ENCODE data around the gene PCDH9.

The PCDH9 gene

GRCh38 chr13:66974889-66975288, 255.2 kb downstream of the PCDH9 start:
- TF ChIP-seq CTCF (IDR thresholded peaks at IDR 0.05; ENCODE audit: poor library complexity, severe bottlenecking): no peak
- H3K27me3 ChIP-seq (ENCODE audit: insufficient read depth, poor library complexity, severe bottlenecking): no peaks in the 10 kb centered on the region
- no peaks in the 10 kb centered on the region for H3K36me3 ChIP-seq (ENCODE audit: low read depth)
- no peaks in the 10 kb centered on the region for H3K4me1 ChIP-seq (ENCODE audit: insufficient read depth, poor library complexity, severe bottlenecking)
- DNase-seq (ENCODE audit: low spot score) (no peak), ATAC-seq (ENCODE audit: low read depth) (no peak)
- no peaks in the 10 kb centered on the region for H3K9me3 ChIP-seq (ENCODE audit: severe bottlenecking)
- H3K4me3 ChIP-seq (ENCODE audit: severe bottlenecking): no peak overlapping the region
- H3K27ac ChIP-seq (ENCODE audit: poor library complexity, severe bottlenecking): no peak overlapping the region

GRCh38 chr13:66974174-66974573, 256.0 kb downstream of the PCDH9 start:
- Histone ChIP-seq H3K9me3 (ENCODE audit: severe bottlenecking) (no peaks in the 10 kb centered on the region), H3K36me3 (ENCODE audit: low read depth) (no peaks in the 10 kb centered on the region), H3K27me3 (ENCODE audit: insufficient read depth, poor library complexity, severe bottlenecking) (no peaks in the 10 kb centered on the region), H3K4me1 (ENCODE audit: insufficient read depth, poor library complexity, severe bottlenecking) (no peaks in the 10 kb centered on the region), H3K27ac (ENCODE audit: poor library complexity, severe bottlenecking) (no peak overlapping the region), H3K4me3 (ENCODE audit: severe bottlenecking) (no peak overlapping the region)
- no peak for ATAC-seq (ENCODE audit: low read depth)
- no peak for TF ChIP-seq CTCF (IDR thresholded peaks at IDR 0.05; ENCODE audit: poor library complexity, severe bottlenecking)
- DNase-seq (ENCODE audit: low spot score): no peak

- H3K27ac ChIP-seq (ENCODE audit: poor library complexity, severe bottlenecking): no peak overlapping the region
- no peak for TF ChIP-seq CTCF (IDR thresholded peaks at IDR 0.05; ENCODE audit: poor library complexity, severe bottlenecking)
- DNase-seq (ENCODE audit: low spot score) (no peak), ATAC-seq (ENCODE audit: low read depth) (no peak)
- H3K4me3 ChIP-seq (ENCODE audit: severe bottlenecking): no peak overlapping the region
- no peaks in the 10 kb centered on the region for H3K9me3 ChIP-seq (ENCODE audit: severe bottlenecking)
- H3K36me3 ChIP-seq (ENCODE audit: low read depth): no peaks in the 10 kb centered on the region
- H3K4me1 ChIP-seq (ENCODE audit: insufficient read depth, poor library complexity, severe bottlenecking): no peaks in the 10 kb centered on the region
- no peaks in the 10 kb centered on the region for H3K27me3 ChIP-seq (ENCODE audit: insufficient read depth, poor library complexity, severe bottlenecking)
These were observed 257.5 kb downstream of the PCDH9 start for GRCh38 chr13:66972659-66973058.

GRCh38 chr13:66971004-66971403, 259.1 kb downstream of the PCDH9 start:
- TF ChIP-seq CTCF (IDR thresholded peaks at IDR 0.05; ENCODE audit: poor library complexity, severe bottlenecking): no peak
- no peak overlapping the region for H3K27ac ChIP-seq (ENCODE audit: poor library complexity, severe bottlenecking)
- no peaks in the 10 kb centered on the region for H3K9me3 ChIP-seq (ENCODE audit: severe bottlenecking)
- no peaks in the 10 kb centered on the region for H3K27me3 ChIP-seq (ENCODE audit: insufficient read depth, poor library complexity, severe bottlenecking)
- no peaks in the 10 kb centered on the region for H3K4me1 ChIP-seq (ENCODE audit: insufficient read depth, poor library complexity, severe bottlenecking)
- ATAC-seq (ENCODE audit: low read depth) (no peak), DNase-seq (ENCODE audit: low spot score) (no peak)
- no peak overlapping the region for H3K4me3 ChIP-seq (ENCODE audit: severe bottlenecking)
- H3K36me3 ChIP-seq (ENCODE audit: low read depth): no peaks in the 10 kb centered on the region

- no peak for ATAC-seq (ENCODE audit: low read depth)
- no peaks in the 10 kb centered on the region for H3K36me3 ChIP-seq (ENCODE audit: low read depth)
- H3K27me3 ChIP-seq (ENCODE audit: insufficient read depth, poor library complexity, severe bottlenecking): no peaks in the 10 kb centered on the region
- H3K9me3 ChIP-seq (ENCODE audit: severe bottlenecking): no peaks in the 10 kb centered on the region
- no peaks in the 10 kb centered on the region for H3K4me1 ChIP-seq (ENCODE audit: insufficient read depth, poor library complexity, severe bottlenecking)
- H3K4me3 ChIP-seq (ENCODE audit: severe bottlenecking): no peak overlapping the region
- TF ChIP-seq CTCF (IDR thresholded peaks at IDR 0.05; ENCODE audit: poor library complexity, severe bottlenecking): no peak
- no peak overlapping the region for H3K27ac ChIP-seq (ENCODE audit: poor library complexity, severe bottlenecking)
- no peak for DNase-seq (ENCODE audit: low spot score)
These were observed 260.8 kb downstream of the PCDH9 start for GRCh38 chr13:66969291-66969690.
